K562 (cell line): ENCODE data around the gene SERTAD4. TPM values are rescaled to one million over a fixed set of nuclear protein-coding genes. Genes with fewer than 3 reads are reported as not detected.

ENCODE experiments used
- ATAC-seq: fragments of 200-7000 bp; cut with Tn5 transposase; 3 replicates; pipeline ENCODE4 v1.9.1; 2020; ENCODE audit warnings: moderate library complexity
- BruUV-seq: library from RNA; stranded (reverse); fragments of 400-500 nt; replicated peaks from 2 replicates; lab custom pipeline; 2021; lab: Mats Ljungman, UMichigan
- CTCF ChIA-PET: fragments of 300-600 bp; formaldehyde crosslinking; extraction: SDS; loops from one replicate; lab custom pipeline; 2021; ENCODE audit warnings: low intra/inter-chr PET ratio; lab: Yijun Ruan, JAX
- POLR2A ChIA-PET: fragments of 300-600, 350-650 bp; sonication (Branson Sonifier 250); formaldehyde crosslinking; extraction: SDS; loops from one replicate; lab custom pipeline; 2021; ENCODE audit warnings: antibody characterized with exemption, inconsistent platforms; lab: Yijun Ruan, JAX
- DNase-seq, 4 experiments: peaks; one replicate each; pipeline versions ENCODE4 v3.0.0 to v3.0.0-alpha.2; 2011 to 2018; ENCODE audit warnings: low spot score in 3 of 4, mixed read lengths in 3 of 4; ENCODE audit errors: extremely low read depth in 1 of 4
- FAIRE-seq: peaks from 2 replicates; lab custom pipeline; 2011; peaks lifted over from hg19 to GRCh38; lab: Jason Lieb, UNC
- H2AFZ ChIP-seq: 2 replicates; pipeline ENCODE4 v1.6.0; 2011; ENCODE audit warnings: low read depth, low read length, control low read depth, inconsistent platforms
- H3K27ac ChIP-seq: fragments of 200-600 bp; 3 replicates; pipeline ENCODE4 v1.8.0; 2011; ENCODE audit warnings: low read depth, mild to moderate bottlenecking, control low read depth, inconsistent platforms, low read length, moderate library complexity, mixed read lengths; ENCODE audit errors: extremely low read depth
- H3K27me3 ChIP-seq, 2 experiments: fragments of 300-600 bp in 1 of 2; 2 replicates in 1 of 2; 3 replicates in 1 of 2; pipeline versions ENCODE4 v1.6.0 to v1.8.0; 2011; ENCODE audit warnings: inconsistent platforms in 2 of 2, low read length in 2 of 2, mild to moderate bottlenecking in 1 of 2, mixed read lengths in 1 of 2, moderate library complexity in 1 of 2; ENCODE audit not compliant: control insufficient read depth in 2 of 2, insufficient read depth in 2 of 2
- H3K36me3 ChIP-seq: fragments of 300-600 bp; 3 replicates; pipeline ENCODE4 v1.8.0; 2011; ENCODE audit warnings: mild to moderate bottlenecking, low read length, inconsistent platforms; ENCODE audit not compliant: control insufficient read depth, insufficient read depth
- H3K4me1 ChIP-seq, 2 experiments: fragments of 200-600 bp in 1 of 2; replicated peaks in 1 of 2; 2 replicates in 1 of 2; 3 replicates in 1 of 2; pipeline versions ENCODE4 v1.5.1 to v1.8.0; 2011; ENCODE audit warnings: inconsistent platforms in 2 of 2, low read length in 2 of 2, mild to moderate bottlenecking in 1 of 2, mixed read lengths in 1 of 2, moderate library complexity in 1 of 2; ENCODE audit not compliant: control insufficient read depth in 2 of 2, insufficient read depth in 2 of 2
- H3K4me2 ChIP-seq: 2 replicates; pipeline ENCODE4 v1.6.1; 2011; ENCODE audit warnings: low read length, control low read depth, inconsistent platforms, mixed read lengths; ENCODE audit not compliant: insufficient read depth
- H3K4me3 ChIP-seq: fragments of 200-600 bp; sonication (generic), shearing (Covaris generic); 2 replicates; pipeline ENCODE4 v1.5.1; 2016; ENCODE audit warnings: control low read depth, inconsistent platforms
- H3K79me2 ChIP-seq: fragments of 200-600 bp; 3 replicates; pipeline ENCODE4 v1.8.0; 2011; ENCODE audit warnings: low read length, inconsistent platforms; ENCODE audit not compliant: control insufficient read depth, insufficient read depth
- H3K9ac ChIP-seq, 2 experiments: 2 replicates each; pipeline versions ENCODE4 v1.6.0 to v1.6.1; 2011; ENCODE audit warnings: low read depth in 2 of 2, low read length in 2 of 2, control low read depth in 1 of 2, inconsistent platforms in 1 of 2, mild to moderate bottlenecking in 1 of 2, mixed read lengths in 1 of 2; ENCODE audit not compliant: insufficient read depth in 1 of 2
- H3K9me1 ChIP-seq: one replicate; pipeline ENCODE4 v1.6.0; 2011; ENCODE audit warnings: inconsistent platforms, mild to moderate bottlenecking, low read length, moderate library complexity; ENCODE audit not compliant: control insufficient read depth, insufficient read depth
- H3K9me3 ChIP-seq: replicated peaks from 2 replicates; pipeline ENCODE4 v1.5.1; 2011; ENCODE audit warnings: low read depth, low read length, inconsistent platforms; ENCODE audit not compliant: control insufficient read depth, insufficient read depth
- H4K20me1 ChIP-seq: replicated peaks from 2 replicates; pipeline ENCODE4 v1.6.1; 2011; ENCODE audit warnings: low read length, inconsistent platforms, mixed read lengths; ENCODE audit not compliant: control insufficient read depth, insufficient read depth
- COPS2 ChIP-seq: fragments of 450-650 bp; conservative IDR thresholded peaks from 2 replicates; pipeline ENCODE4 v1.6.1; 2016; ENCODE audit warnings: mild to moderate bottlenecking, moderate library complexity
- CREB1 ChIP-seq, 2 experiments: sonication (generic) in 1 of 2; formaldehyde crosslinking in 1 of 2; IDR thresholded peaks; 2 replicates each; pipeline versions ENCODE4 v1.6.1 to v1.8.0; 2012 to 2022; ENCODE audit warnings: inconsistent platforms in 1 of 2, mild to moderate bottlenecking in 1 of 2, missing genetic modification reagents in 1 of 2, moderate library complexity in 1 of 2
- ELF4 ChIP-seq: fragments of 450-650 bp; formaldehyde crosslinking; IDR thresholded peaks from 2 replicates; pipeline ENCODE4 v1.4.0; 2022; ENCODE audit warnings: missing genetic modification characterization
- POLR2AphosphoS5 ChIP-seq: IDR thresholded peaks from 2 replicates; pipeline ENCODE4 v1.6.1; 2011; ENCODE audit warnings: mild to moderate bottlenecking, low read depth, low read length, moderate library complexity; ENCODE audit not compliant: control insufficient read depth, insufficient read depth
- PTRF ChIP-seq: fragments of 450-650 bp; IDR thresholded peaks from 2 replicates; pipeline ENCODE4 v1.6.1; 2016; ENCODE audit warnings: mild to moderate bottlenecking, missing genetic modification characterization, missing compliant biosample characterization
- RBM15 ChIP-seq: fragments of 200-400 bp; formaldehyde crosslinking; IDR thresholded peaks from 2 replicates; pipeline ENCODE4 v1.6.1; 2018; ENCODE audit warnings: mild to moderate bottlenecking, low read length, moderate library complexity; ENCODE audit not compliant: insufficient read depth
- SMAD2 ChIP-seq: fragments of 150-350 bp; IDR thresholded peaks from 2 replicates; pipeline ENCODE4 v1.6.1; 2014; ENCODE audit warnings: low read depth, mild to moderate bottlenecking, low read length
- SREBF2 ChIP-seq: sonication (generic); formaldehyde crosslinking; IDR thresholded peaks from 2 replicates; pipeline ENCODE4 v1.4.0; 2020; ENCODE audit warnings: mild to moderate bottlenecking, missing genetic modification reagents
- SRSF3 ChIP-seq: fragments of 200-400 bp; formaldehyde crosslinking; IDR thresholded peaks from 2 replicates; pipeline ENCODE4 v1.6.1; 2016; ENCODE audit warnings: mild to moderate bottlenecking, low read length, moderate library complexity; ENCODE audit not compliant: insufficient read depth
- TCF7 ChIP-seq: sonication (generic); IDR thresholded peaks from 2 replicates; pipeline ENCODE4 v1.6.1; 2016; ENCODE audit warnings: antibody characterized with exemption, borderline replicate concordance
- ZC3H8 ChIP-seq: fragments of 450-650 bp; IDR thresholded peaks from 2 replicates; pipeline ENCODE4 v1.6.1; 2017
- WGBS: fragments of 100-300 bp; shearing (Covaris generic); methylation state at CpG from one replicate; pipeline ENCODE4 v1.1.6; 2016; ENCODE audit warnings: low coverage, mixed read lengths; ENCODE audit not compliant: insufficient coverage; ENCODE audit errors: missing lambda C conversion rate; 5-methylcytosine and 5-hydroxymethylcytosine counted together
- in situ Hi-C: fragments of 300-500 bp; cut with MboI; formaldehyde crosslinking; loops from 4 replicates; pipeline ENCODE4 v1.15.0; 2018; ENCODE audit warnings: inconsistent platforms, mixed read lengths
- intact Hi-C: fragments of 100-400 bp; cut with micrococcal nuclease; formaldehyde crosslinking; loops from 2 replicates; pipeline ENCODE4 v1.14.2; 2022
- polyA plus RNA-seq, 8 experiments: library from polyadenylated mRNA; depleted of rRNA in 4 of 8; stranded (reverse) in 5 of 8; unstranded in 3 of 8; fragments of >200 nt; fragmentation: Nextera tagmentation in 2 of 8; fragmentation: Illumina TruSeq in 1 of 8; extraction: Ambion mirVana in 2 of 8; extraction: Trizol in 1 of 8; gene quantifications; 2 replicates each; pipeline versions ENCODE4 v1.2.1 to v1.2.3, GENCODE V29; 2011 to 2014; ENCODE audit warnings: inconsistent platforms in 1 of 8, missing spikeins in 1 of 8
- total RNA-seq, 7 experiments: library from RNA; depleted of rRNA in 6 of 7; stranded (reverse); fragments of >200 nt in 6 of 7; fragmentation: Illumina TruSeq in 2 of 7; extraction: Trizol in 2 of 7; gene quantifications; 2 replicates each; pipeline versions ENCODE4 v1.2.1 to v1.2.3, GENCODE V29; 2011 to 2021; ENCODE audit warnings: low replicate concordance in 1 of 7
- TF ChIP-seq, protein P1 (sequence below): sonication (generic); formaldehyde crosslinking; IDR thresholded peaks from 2 replicates; pipeline ENCODE4 v1.8.0; 2022; ENCODE audit warnings: missing genetic modification reagents, mild to moderate bottlenecking, borderline replicate concordance

SERTAD4 gene
- total and polyA plus RNA-seq, 9 of the 15 experiments (the other 6 are each of a cell fraction or from before 2014, with no cell fraction given) = not detected

DNA sequence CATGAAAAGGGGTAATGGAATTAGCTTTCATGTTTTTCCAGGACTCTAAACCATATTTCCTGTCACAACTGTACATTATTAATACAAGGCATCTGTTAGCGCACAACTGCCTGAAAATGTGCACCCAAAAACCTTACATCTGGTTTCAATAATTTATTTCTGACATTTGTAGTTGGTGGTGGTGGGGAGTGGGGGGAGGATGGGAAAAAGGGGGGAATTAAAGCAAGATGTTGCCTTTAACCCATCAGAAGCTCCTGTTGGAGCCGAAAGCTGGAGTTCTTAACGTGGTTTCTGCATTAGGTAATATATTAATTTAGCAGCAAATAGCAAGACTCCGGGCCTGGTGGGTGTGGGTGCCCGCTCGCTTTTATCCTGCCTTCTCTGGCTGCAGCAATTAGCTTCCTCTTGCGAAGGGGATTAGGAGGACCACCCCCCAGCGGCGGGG is 59.2 kb downstream of the SERTAD4 start:
- BruUV-seq = no TSS peak
- Histone ChIP-seq H3K36me3 (no peaks in the 10 kb centered on the region), H2AFZ (no peak overlapping the region), H3K9me3 (no peaks in the 10 kb centered on the region), H3K79me2 (no peaks in the 10 kb centered on the region), H3K4me1 (peaks cover 0 to 6% of the 10 kb centered on the region in 2 experiments; a peak in 1 of 5 replicates), H3K4me2 (no peak overlapping the region), H3K9me1 (no peaks in the 10 kb centered on the region), H3K27me3 (peaks cover 5 to 18% of the 10 kb centered on the region in 2 experiments; a peak in 2 of 5 replicates), H3K9ac (no peak overlapping the region), H4K20me1 (no peaks in the 10 kb centered on the region), H3K27ac (no peak overlapping the region), H3K4me3 (no peak overlapping the region)
- DNase-seq = no peak
- no peak for TF ChIP-seq RBM15
- no peak for TF ChIP-seq CREB1 (IDR thresholded peaks at IDR 0.05)
- no peak for TF ChIP-seq CREB1 (CRISPR knock-in tag; IDR thresholded peaks at IDR 0.05)
- TF ChIP-seq PTRF (tag) = no peak
- no peak for TF ChIP-seq ELF4 (CRISPR knock-in tag)
- TF ChIP-seq, protein P1, sequence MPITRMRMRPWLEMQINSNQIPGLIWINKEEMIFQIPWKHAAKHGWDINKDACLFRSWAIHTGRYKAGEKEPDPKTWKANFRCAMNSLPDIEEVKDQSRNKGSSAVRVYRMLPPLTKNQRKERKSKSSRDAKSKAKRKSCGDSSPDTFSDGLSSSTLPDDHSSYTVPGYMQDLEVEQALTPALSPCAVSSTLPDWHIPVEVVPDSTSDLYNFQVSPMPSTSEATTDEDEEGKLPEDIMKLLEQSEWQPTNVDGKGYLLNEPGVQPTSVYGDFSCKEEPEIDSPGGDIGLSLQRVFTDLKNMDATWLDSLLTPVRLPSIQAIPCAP (CRISPR knock-in tag) = no peak
- TF ChIP-seq SMAD2 = no peak
- no peak for TF ChIP-seq SREBF2
- TF ChIP-seq SRSF3 = no peak
- no peak for TF ChIP-seq POLR2AphosphoS5
- TF ChIP-seq ZC3H8 = no peak
- TF ChIP-seq COPS2 = no peak
- no peak for TF ChIP-seq TCF7
- ChIA-PET CTCF (no interaction called here), POLR2A (no interaction called here)
- no peak for ATAC-seq
- intact Hi-C loops (no loop called here), in situ Hi-C loops (no loop called here)
- 0% methylated on average over 7 of the region's 9 CpGs for WGBS
- no peak for FAIRE-seq
